Endothelial cell of umbilical vein (primary cell): ENCODE results near the gene LIPE. TPM values are rescaled to one million over a fixed set of nuclear protein-coding genes. Genes with fewer than 3 reads are reported as not detected.

ENCODE experiments used
- BruUV-seq: library from RNA; stranded (reverse); fragments of 400-500 nt; replicated peaks from 2 replicates; lab custom pipeline; 2021; lab: Mats Ljungman, UMichigan
- CTCF ChIA-PET: fragments of 300-600, 350-600 bp; sonication (Branson Sonifier 250); formaldehyde crosslinking; loops from one replicate; lab custom pipeline; 2021; ENCODE audit warnings: antibody characterized with exemption, inconsistent platforms; lab: Charles Lee
- POLR2A ChIA-PET: fragments of 300-600, 350-600 bp; sonication (Branson Sonifier 250); formaldehyde crosslinking; loops from one replicate; lab custom pipeline; 2021; ENCODE audit warnings: antibody characterized with exemption, inconsistent platforms; lab: Charles Lee
- DNase-seq: peaks from one replicate; pipeline ENCODE4 v3.0.0-alpha.2; 2011; ENCODE audit warnings: low read depth, low spot score
- FAIRE-seq: peaks from 2 replicates; lab custom pipeline; 2011; peaks lifted over from hg19 to GRCh38; lab: Jason Lieb, UNC
- H2AFZ ChIP-seq: 2 replicates; pipeline ENCODE4 v1.6.0; 2012; ENCODE audit warnings: low read depth, low read length, control low read depth, inconsistent platforms
- H3K27ac ChIP-seq: 2 replicates; pipeline ENCODE4 v1.5.1; 2011; ENCODE audit warnings: low read depth, mild to moderate bottlenecking, control low read depth, low read length, moderate library complexity; ENCODE audit not compliant: insufficient read depth
- H3K27me3 ChIP-seq, 2 experiments: 2 replicates each; pipeline versions ENCODE4 v1.6.0 to v1.6.1; 2011; ENCODE audit warnings: low read length in 2 of 2, mixed read lengths in 1 of 2; ENCODE audit not compliant: control insufficient read depth in 2 of 2, insufficient read depth in 2 of 2
- H3K36me3 ChIP-seq, 2 experiments: 2 replicates in 1 of 2; 3 replicates in 1 of 2; pipeline ENCODE4 v1.5.1; 2011; ENCODE audit warnings: low read length in 2 of 2, mild to moderate bottlenecking in 1 of 2, moderate library complexity in 1 of 2; ENCODE audit not compliant: control insufficient read depth in 2 of 2, insufficient read depth in 2 of 2; ENCODE audit errors: extremely low read depth in 1 of 2
- H3K4me1 ChIP-seq: 3 replicates; pipeline ENCODE4 v1.5.1; 2011; ENCODE audit warnings: mild to moderate bottlenecking, low read length; ENCODE audit not compliant: control insufficient read depth, insufficient read depth; ENCODE audit errors: extremely low read depth
- H3K4me2 ChIP-seq: 2 replicates; pipeline ENCODE4 v1.6.1; 2011; ENCODE audit warnings: low read length, control low read depth, mixed read lengths; ENCODE audit not compliant: insufficient read depth
- H3K4me3 ChIP-seq, 3 experiments: fragments of 200-600 bp in 1 of 3; sonication (generic), shearing (Covaris generic) in 1 of 3; replicated peaks in 1 of 3; 2 replicates each; pipeline ENCODE4 v1.5.1; 2011 to 2016; ENCODE audit warnings: control low read depth in 3 of 3, low read length in 3 of 3, mild to moderate bottlenecking in 2 of 3, inconsistent platforms in 1 of 3, low read depth in 1 of 3, moderate library complexity in 1 of 3; ENCODE audit not compliant: insufficient read depth in 1 of 3
- H3K79me2 ChIP-seq: 2 replicates; pipeline ENCODE4 v1.6.0; 2012; ENCODE audit warnings: low read length, inconsistent platforms; ENCODE audit not compliant: control insufficient read depth, insufficient read depth
- H3K9ac ChIP-seq: replicated peaks from 2 replicates; pipeline ENCODE3; 2011; ENCODE audit warnings: low read length, control low read depth; ENCODE audit not compliant: insufficient read depth; ENCODE audit errors: extremely low read depth
- H3K9me1 ChIP-seq: replicated peaks from 3 replicates; pipeline ENCODE4 v1.6.0; 2011; ENCODE audit warnings: mild to moderate bottlenecking, low read length; ENCODE audit not compliant: control insufficient read depth, insufficient read depth; ENCODE audit errors: extremely low read depth
- H3K9me3 ChIP-seq: replicated peaks from 2 replicates; pipeline ENCODE4 v1.5.1; 2012; ENCODE audit warnings: low read length, inconsistent platforms; ENCODE audit not compliant: control insufficient read depth, insufficient read depth
- H4K20me1 ChIP-seq: replicated peaks from 2 replicates; pipeline ENCODE3; 2011; ENCODE audit warnings: mild to moderate bottlenecking, low read length; ENCODE audit not compliant: control insufficient read depth, insufficient read depth; ENCODE audit errors: extremely low read depth
- CTCF ChIP-seq, 2 donors: IDR thresholded peaks; 1 replicate in 1 of 2; 2 replicates in 1 of 2; pipeline ENCODE4 v1.5.1; 2011; ENCODE audit warnings: low read length in 2 of 2, mild to moderate bottlenecking in 2 of 2, moderate library complexity in 2 of 2, control low read depth in 1 of 2, inconsistent platforms in 1 of 2, low read depth in 1 of 2; ENCODE audit not compliant: insufficient read depth in 1 of 2; ENCODE audit errors: extremely low read depth in 1 of 2
- EZH2 ChIP-seq: IDR thresholded peaks from 2 replicates; pipeline ENCODE4 v1.6.1; 2012; ENCODE audit warnings: borderline replicate concordance, low read depth, mild to moderate bottlenecking, moderate library complexity, low read length, inconsistent platforms; ENCODE audit not compliant: severe bottlenecking
- FOS ChIP-seq: IDR thresholded peaks from 2 replicates; pipeline ENCODE4 v1.6.1; 2011; ENCODE audit warnings: mild to moderate bottlenecking, low read length, moderate library complexity, borderline replicate concordance; ENCODE audit not compliant: insufficient read depth
- GATA2 ChIP-seq: IDR thresholded peaks from 2 replicates; pipeline ENCODE4 v1.7.0; 2011; ENCODE audit warnings: low read depth, mild to moderate bottlenecking, moderate library complexity, mixed read lengths, low read length; ENCODE audit not compliant: insufficient read length, insufficient read depth
- JUN ChIP-seq: IDR thresholded peaks from 2 replicates; pipeline ENCODE4 v1.6.1; 2011; ENCODE audit warnings: borderline replicate concordance, low read depth; ENCODE audit not compliant: insufficient read length, insufficient read depth
- MYC ChIP-seq: IDR thresholded peaks from one replicate; pipeline ENCODE4 v1.6.1; 2011; ENCODE audit warnings: mild to moderate bottlenecking, low read depth, low read length
- POLR2A ChIP-seq: IDR thresholded peaks from 2 replicates; pipeline ENCODE4 v1.6.1; 2012; ENCODE audit warnings: low read depth, mild to moderate bottlenecking, control low read depth, low read length
- POLR2AphosphoS5 ChIP-seq: IDR thresholded peaks from 2 replicates; pipeline ENCODE4 v1.6.1; 2012; ENCODE audit warnings: low read depth, mild to moderate bottlenecking, control low read depth, low read length, moderate library complexity; ENCODE audit not compliant: insufficient read depth
- dilution Hi-C: fragments of 300-500 bp; cut with MboI; formaldehyde crosslinking; loops from one replicate; pipeline ENCODE4 v1.15.0; 2019; ENCODE audit warnings: low sequenced_read_pairs; ENCODE audit not compliant: extremely low pct_ligation_motif_present
- intact Hi-C: fragments of 100-400 bp; cut with micrococcal nuclease; formaldehyde crosslinking; loops from one replicate; pipeline ENCODE4 v1.10.0; 2022
- polyA plus RNA-seq, 4 experiments: library from polyadenylated mRNA; depleted of rRNA in 3 of 4; stranded (reverse) in 3 of 4; unstranded in 1 of 4; fragments of >200 nt; gene quantifications; 2 replicates each; pipeline versions ENCODE4 v1.2.1 to v1.2.3, GENCODE V29; 2011 to 2012; ENCODE audit warnings: missing spikeins in 1 of 4
- total RNA-seq: library from RNA; stranded (reverse); gene quantifications from 2 replicates; pipeline ENCODE4 v1.2.3, GENCODE V29; 2021
- TF ChIP-seq, protein P1 (sequence below): IDR thresholded peaks from 2 replicates; pipeline ENCODE4 v1.6.1; 2011; ENCODE audit not compliant: insufficient read depth, insufficient read length

LIPE gene
- total and polyA plus RNA-seq, 2 donors (not counting 3 experiments of a cell fraction or from before 2014, with no cell fraction given) = 3.8 to 13.5 TPM

DNA sequence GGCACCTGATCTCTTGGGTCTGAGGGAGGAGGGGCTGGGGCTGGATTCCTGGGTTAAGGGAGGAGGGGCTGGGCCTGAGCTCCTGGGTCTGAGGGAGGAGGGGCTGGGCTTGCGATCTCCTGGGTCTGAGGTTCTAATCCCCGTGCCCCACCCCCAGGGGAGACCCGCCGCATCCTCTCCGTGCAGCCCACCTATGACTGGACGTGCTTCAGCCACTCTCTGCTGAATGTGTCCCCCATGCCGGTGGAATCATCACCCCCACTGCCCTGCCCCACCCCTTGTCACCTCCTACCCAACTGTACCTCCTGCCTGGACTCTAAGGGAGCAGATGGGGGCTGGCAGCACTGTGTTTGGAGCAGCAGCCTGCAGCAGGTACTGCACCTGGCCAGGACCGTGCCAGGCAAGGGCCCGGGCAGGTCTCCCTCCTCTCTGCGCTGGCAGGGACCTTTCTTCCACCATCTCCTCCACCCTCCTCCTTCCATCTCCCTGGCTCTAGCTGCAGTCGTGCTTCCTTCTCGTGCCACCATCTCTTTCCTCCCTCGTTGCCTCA lies 64.2 kb downstream of the LIPE start:
- ChIA-PET CTCF (no interaction called here), POLR2A (no interaction called here)
- FAIRE-seq (no peak), DNase-seq (no peak)
- Histone ChIP-seq H2AFZ (no peak overlapping the region), H3K36me3 (peaks cover 0 to 11% of the 10 kb centered on the region in 2 experiments), H4K20me1 (no peaks in the 10 kb centered on the region), H3K4me3 (no peak overlapping the region), H3K4me2 (no peak overlapping the region), H3K9me3 (no peaks in the 10 kb centered on the region), H3K9me1 (no peaks in the 10 kb centered on the region), H3K9ac (no peak overlapping the region), H3K79me2 (no peaks in the 10 kb centered on the region), H3K27me3 (no peaks in the 10 kb centered on the region), H3K27ac (no peak overlapping the region), H3K4me1 (no peaks in the 10 kb centered on the region)
- dilution Hi-C loops (no loop called here), intact Hi-C loops (no loop called here)
- TF ChIP-seq EZH2 (no peak), FOS (no peak), POLR2A (no peak), MYC (no peak), GATA2 (no peak), POLR2AphosphoS5 (no peak), JUN (no peak), CTCF (IDR thresholded peaks at IDR 0.05; ENCODE audit: extremely low read depth in 1 of 2, insufficient read depth in 1 of 2, low read depth in 1 of 2, low read length in 2 of 2) (no peak)
- TF ChIP-seq, protein P1, sequence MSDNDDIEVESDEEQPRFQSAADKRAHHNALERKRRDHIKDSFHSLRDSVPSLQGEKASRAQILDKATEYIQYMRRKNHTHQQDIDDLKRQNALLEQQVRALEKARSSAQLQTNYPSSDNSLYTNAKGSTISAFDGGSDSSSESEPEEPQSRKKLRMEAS = no peak
- no TSS peak for BruUV-seq
